MM.1S (cell line): ENCODE results near the gene SPIRE1.

Experiments
- EZH2 ChIP-seq: fragments of 300-600 bp; sonication (generic); optimal IDR thresholded peaks from 2 replicates; pipeline ENCODE3; 2017; ENCODE audit warnings: low read depth, mild to moderate bottlenecking, antibody characterized with exemption, low read length, mixed read lengths
- EZH2phosphoT487 ChIP-seq: fragments of 300-600 bp; sonication (generic); IDR thresholded peaks from 2 replicates; pipeline ENCODE4 v1.6.1; 2018; ENCODE audit warnings: antibody characterized with exemption, low read length
- TF ChIP-seq, protein P1 (sequence below): fragments of 300-600 bp; sonication (generic); IDR thresholded peaks from 2 replicates; pipeline ENCODE4 v1.5.1; 2016; ENCODE audit warnings: antibody characterized with exemption, low read length, mixed read lengths

DNA sequence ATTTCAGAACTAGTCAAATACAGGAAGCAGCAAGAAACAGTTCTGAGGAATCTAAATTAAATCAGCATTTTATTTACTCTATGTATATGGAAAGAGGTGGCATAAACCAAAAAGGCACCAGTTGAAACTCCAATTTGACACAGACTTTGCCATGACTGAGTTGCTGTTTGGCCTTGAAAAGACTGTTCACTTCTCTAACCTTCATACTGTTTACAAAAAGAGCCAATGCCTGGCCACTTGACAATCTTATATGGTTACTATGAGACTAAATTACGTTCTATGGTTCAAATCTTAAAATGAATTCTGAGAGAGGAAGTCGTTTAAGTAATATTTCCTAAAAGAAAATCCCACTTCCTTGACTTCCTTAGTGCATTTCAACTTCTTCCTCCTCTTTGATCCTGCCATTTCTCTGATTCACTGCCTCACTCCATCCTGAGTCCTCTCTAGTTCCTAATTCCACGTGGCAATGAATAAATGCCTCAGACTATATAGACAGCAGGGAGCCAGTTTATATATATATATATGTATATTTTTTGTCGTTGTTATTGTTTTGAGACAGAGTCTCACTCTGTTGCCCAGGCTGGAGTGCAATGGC lies 31.4 kb upstream of the SPIRE1 start:
- TF ChIP-seq, protein P1, sequence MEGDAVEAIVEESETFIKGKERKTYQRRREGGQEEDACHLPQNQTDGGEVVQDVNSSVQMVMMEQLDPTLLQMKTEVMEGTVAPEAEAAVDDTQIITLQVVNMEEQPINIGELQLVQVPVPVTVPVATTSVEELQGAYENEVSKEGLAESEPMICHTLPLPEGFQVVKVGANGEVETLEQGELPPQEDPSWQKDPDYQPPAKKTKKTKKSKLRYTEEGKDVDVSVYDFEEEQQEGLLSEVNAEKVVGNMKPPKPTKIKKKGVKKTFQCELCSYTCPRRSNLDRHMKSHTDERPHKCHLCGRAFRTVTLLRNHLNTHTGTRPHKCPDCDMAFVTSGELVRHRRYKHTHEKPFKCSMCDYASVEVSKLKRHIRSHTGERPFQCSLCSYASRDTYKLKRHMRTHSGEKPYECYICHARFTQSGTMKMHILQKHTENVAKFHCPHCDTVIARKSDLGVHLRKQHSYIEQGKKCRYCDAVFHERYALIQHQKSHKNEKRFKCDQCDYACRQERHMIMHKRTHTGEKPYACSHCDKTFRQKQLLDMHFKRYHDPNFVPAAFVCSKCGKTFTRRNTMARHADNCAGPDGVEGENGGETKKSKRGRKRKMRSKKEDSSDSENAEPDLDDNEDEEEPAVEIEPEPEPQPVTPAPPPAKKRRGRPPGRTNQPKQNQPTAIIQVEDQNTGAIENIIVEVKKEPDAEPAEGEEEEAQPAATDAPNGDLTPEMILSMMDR: no peak
- TF ChIP-seq EZH2 (no peak), EZH2phosphoT487 (no peak)
